HG03342 (cell line): ENCODE data around the gene FBRSL1.

Experiments
- ATAC-seq: cut with Tn5 transposase; IDR thresholded peaks from one replicate; pipeline ENCODE4 v1.9.1; 2021; ENCODE audit warnings: mild to moderate bottlenecking, moderate library complexity; ENCODE audit not compliant: unreplicated experiment

FBRSL1 gene

DNA sequence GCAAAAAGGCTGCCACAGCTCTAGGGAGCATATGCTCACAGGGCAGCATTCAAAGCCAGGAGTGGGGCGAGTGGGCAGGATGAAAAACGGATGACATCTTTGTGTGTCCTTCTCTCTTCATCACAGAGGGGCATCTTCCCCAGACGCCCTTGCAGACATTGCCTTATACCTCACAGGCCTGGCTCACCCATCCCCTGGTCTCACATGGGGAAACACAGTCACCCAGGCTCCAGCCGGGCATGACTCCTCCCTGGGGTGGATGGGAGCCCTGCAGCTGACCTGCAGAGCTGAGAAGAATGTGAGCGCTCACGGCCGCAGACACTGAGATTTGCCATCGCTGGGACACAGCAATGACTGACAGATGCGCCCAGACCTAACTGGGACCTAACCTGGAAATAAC is 7.2 kb upstream of the FBRSL1 start:
- no peak for ATAC-seq

DNA sequence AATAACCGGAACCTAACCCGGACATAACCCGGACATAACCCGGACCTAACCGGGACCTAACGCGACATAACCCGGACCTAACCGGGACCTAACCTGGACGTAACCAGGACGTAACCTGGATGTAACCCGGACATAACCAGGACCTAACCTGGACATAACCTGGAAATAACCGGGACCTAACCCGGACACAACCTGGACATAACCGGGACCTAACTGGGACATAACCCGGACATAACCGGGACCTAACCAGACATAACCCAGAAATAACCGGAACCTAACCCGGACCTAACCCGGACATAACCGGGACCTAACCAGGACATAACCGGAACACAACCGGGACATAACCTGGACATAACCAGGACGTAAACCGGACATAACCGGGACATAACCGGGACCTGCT is 6.7 kb upstream of the FBRSL1 start:
- no peak for ATAC-seq

DNA sequence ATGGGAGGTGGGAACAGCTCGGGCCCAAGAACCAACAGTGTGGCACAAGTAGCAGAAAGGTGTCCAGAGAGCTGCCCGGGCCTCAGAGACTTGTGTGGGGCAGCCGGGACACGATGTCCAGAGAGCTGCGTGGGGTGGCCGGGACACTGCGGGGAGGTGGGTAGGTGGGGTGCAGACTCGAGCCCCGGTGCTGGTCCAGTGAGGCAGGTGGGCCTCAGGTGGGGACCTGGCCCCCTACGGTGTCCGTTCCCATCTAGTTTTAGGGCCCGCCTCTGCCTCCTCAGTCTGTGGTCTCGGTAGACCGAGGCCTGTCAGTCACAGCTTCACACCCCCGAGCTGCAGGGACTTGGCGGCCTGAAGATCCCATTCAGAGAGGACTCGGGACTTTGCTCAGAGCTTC is 6.3 kb upstream of the FBRSL1 start:
- ATAC-seq: no peak

DNA sequence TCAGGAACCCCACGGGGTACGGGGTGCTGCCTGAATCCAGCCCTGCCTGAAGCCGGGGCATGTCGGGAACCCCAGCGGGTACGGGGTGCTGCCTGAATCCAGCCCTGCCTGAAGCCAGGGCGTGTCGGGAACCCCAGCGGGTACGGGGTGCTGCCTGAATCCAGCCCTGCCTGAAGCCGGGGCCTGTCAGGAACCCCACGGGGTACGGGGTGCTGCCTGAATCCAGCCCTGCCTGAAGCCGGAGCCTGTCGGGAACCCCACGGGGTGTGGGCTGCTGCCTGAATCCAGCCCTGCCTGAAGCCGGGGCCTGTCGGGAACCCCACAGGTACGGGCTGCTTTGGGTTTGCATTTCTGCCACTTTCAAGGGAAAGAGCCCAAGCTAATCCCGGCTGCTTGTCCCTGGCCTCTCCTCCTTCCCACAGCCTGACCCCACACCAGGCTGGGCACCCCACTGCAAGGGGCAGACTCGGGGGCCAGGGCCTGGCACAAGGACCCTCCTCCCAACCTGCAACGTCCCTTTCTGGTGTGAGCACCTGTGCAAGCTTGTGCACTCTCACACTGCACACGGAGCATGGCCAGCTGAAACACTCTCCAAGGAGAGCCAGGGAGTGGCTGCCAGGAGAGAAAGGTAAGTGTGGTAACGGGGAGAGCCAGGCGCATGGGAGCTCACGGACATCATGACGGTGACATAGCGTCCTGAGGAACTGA is 5.6 kb upstream of the FBRSL1 start:
- ATAC-seq: no peak

DNA sequence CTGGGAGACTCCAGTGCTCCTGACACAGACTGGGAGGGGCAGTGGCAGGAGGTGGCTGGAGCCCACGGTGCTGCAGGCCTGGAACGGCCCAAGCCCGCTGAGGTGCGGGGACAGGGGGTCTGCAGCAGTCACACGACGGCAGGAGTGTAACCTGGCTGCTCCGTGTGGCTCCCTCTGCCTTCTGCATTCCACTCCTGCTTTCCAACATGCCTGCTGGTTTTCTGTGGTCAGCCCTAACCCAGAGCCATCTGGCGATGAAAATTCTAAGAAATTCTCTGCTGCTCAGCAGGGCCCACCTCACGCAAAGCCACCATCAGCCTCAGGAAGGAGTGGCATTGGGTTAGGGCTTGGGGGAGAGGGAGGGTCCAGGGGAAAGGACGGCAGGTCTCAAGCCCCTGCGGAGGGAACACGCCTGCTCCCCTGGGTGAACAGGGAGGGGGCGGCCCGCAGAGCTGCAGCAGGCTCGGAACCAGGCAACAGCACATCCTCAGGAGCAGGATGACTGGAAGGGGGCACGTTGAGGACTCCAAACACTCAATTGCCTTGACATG is 5.0 kb upstream of the FBRSL1 start:
- no peak for ATAC-seq

DNA sequence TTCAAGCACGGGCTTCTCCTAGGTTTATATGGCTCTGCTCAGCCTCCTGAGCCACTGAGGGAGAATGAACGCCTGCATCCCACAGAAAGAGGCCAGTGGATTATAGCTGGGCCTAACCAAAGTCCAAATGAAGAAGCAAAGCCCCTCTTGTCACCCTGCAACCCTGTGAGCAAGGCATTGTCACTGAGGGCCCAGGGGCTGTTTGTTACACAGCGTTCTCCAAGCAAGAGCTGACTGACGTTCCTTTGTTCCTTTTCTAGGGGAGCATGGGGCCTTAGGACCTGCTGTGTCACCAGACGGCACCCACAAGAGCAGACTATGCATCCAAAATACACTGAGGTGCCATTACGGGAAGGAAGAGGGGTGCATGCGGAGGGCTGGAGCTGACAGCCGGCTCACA is 4.3 kb upstream of the FBRSL1 start:
- ATAC-seq: no peak

DNA sequence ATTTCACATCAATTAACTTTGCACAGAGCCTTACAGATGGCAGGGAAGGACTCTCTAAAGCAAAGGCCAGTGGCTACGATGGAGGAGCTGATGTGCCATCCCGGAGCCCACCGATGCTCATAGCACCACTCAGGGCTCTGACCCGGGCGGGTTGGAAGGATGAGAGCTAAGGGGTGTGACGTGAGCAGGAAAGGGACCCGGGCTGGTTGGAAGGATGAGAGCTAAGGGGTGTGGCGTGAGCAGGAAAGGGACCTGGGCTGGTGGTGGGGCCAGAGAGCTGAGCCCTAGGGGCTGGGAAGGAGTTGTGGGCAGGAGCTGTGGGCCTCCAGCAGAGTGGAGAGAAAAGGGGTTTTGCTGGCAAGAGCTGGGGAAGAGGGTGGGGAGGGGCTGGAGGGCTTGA is 3.8 kb upstream of the FBRSL1 start:
- no peak for ATAC-seq

DNA sequence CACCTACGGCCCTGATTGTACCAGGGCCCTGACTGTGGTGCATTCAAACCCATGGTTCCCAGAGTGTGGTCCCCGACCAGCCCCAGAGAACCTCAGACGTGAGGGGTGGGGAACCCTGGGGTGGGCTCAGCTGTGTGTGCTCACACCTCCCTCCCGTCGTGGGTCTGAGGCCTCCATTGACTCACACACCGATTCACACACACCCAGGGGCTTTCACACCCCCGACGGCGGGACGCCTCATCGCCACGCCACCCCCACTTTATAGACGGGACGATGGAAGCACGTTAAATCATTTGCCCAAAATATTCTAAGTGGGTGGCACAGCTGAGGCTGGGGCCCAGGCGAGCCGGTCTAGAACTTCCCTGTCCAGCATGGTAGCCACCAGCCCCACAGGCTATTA is 3.4 kb upstream of the FBRSL1 start:
- ATAC-seq: no peak

DNA sequence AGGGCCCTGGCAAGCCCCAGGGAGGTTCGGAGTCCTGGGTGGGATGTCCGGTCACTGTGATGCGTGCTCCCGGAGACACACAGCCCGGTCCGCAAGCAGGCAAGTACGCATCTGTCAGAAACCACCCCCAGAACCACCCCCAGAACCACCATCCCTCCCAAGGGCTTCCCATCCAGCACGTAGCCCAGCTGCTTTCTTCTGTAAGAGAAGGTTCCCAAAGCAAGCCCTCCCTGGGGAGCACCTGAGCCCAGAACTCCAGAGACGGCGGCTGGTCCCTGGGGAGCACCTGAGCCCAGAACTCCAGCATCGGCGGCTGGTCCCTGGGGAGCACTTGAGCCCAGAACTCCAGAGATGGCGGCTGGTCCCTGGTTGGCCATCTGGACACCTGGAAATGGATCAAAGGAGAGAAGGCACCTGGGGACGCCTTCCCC is 2.6 kb upstream of the FBRSL1 start:
- no peak for ATAC-seq

DNA sequence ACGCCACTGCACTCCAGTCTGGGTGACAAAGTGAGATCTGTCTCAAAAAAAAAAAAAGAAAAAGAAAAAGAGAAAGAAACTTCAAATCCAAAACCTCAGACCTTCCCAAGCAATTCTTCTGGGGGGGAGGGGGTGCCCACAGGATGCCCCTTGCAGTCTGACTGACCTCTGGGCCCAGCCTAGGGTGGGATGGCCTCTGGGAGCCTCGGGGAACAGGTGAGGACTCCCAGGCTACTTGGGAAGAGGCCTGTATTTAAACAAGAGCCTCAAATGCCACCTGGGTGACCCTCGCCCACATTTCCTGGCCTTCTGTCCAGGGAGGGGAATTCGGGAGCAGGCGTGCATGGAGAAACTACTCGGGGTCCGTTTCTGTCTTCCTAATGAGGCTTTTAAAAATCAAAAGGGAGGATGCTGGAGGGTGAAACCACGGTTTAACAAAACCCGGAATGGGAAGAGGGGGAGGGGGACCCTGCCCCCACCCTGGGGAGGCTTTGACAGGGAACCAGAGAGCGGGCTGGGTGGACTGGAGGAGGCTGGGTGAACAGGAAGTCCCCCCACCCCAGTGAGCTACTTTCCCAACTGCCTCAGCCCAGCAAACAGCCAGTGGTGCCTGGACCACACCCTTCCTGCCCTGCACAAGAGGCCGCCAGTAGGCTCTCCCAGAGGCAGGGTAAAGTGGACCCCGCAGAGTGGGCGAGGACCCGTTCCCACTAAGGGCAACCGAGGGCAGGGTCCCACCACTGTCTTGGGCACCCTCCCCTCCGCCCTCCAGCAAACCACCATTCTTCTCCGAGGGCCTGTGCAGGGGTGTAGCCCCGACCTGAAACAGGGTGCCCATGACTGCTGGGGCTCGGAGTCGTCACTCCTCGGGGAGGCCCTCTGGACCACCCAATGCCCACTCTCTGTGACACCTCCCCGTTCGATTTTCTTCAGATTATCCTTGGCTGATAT is 1.5 kb upstream of the FBRSL1 start:
- ATAC-seq: no peak

DNA sequence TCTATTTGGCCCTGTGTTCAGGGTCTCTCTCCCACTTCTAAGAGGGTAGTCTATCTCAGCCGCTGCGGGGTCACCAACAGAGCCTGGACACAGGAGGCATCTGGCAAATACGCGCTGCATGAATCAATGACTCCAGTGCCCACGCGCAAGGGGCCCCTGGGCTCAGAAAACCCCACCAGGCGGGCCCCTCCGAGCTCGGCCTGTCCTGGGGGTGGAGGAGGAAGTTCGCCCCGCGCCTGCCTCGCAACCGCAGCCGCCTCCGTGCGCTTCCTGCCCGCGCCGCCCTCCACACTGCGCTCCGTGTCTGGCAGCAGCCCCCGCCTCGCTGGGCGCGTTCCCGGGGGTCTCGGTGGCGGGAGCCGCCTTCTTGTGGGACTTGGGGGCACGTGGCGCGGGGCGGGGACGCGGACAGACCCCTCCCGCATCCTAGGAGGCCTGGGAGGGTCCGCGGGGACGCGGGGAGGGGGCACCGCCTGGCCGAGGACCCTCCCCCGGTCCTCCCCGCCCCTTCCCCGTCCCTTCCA is 811 bp upstream of the FBRSL1 start:
- peak; percentile 27 for ATAC-seq

DNA sequence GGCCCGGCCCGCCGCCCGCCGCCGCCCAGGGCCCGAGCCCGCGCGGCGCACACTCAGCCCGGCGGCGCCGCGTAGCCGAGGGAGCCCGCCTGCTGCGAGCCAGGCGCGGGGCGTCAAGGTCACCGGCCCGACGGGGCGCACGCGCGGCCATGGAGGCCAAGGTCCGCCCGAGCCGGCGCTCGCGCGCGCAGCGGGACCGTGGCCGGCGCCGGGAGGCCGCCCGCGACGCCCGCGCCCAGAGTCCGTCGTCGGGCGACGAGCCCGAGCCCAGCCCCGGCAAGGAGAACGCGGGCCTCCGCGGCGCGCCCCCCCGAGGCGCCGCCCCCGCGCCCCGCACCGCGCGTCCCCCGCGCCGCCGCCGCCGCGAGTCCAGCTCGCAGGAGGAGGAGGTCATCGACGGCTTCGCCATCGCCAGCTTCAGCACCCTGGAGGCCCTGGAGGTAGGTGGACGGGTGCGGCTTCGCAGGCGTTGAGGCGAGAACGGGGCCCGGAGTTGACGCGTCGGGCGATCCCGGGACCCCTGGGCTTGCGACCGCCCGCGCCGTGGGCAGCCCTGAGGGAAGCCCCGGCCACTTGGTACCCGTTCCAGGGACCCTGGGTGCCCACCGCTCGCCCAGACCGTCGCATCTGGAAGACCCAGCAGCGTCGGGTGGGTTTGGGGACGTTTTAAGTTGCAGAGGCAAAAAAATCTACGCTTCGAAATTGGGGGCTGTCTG is 629 bp downstream of the FBRSL1 start:
- ATAC-seq: peak; percentile 2

DNA sequence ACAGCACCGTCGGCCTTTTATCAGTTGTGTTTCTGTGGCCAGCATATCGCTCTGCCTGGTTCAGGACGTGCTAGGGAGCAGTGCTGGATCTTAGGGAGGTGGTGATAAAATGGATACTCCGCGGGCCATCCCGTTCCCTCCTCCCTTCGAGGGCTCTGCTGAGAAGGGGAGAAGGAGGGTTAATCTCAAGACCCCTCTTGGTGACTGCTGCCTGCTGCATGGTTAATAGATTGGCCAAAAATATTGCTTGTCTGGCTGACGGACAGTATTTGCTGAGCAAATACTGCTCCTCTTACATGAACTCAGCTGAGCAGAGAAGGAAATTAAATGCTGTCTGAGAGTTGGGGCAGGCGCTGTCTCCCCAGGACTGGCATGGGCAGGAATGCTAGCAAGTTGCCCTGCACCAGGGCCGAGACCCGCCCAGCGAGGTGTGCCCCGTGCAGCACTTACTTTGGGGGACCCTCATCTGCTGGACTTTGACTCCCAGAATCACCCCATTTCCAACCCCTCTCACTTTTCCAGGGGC is 1.2 kb downstream of the FBRSL1 start:
- ATAC-seq: no peak

DNA sequence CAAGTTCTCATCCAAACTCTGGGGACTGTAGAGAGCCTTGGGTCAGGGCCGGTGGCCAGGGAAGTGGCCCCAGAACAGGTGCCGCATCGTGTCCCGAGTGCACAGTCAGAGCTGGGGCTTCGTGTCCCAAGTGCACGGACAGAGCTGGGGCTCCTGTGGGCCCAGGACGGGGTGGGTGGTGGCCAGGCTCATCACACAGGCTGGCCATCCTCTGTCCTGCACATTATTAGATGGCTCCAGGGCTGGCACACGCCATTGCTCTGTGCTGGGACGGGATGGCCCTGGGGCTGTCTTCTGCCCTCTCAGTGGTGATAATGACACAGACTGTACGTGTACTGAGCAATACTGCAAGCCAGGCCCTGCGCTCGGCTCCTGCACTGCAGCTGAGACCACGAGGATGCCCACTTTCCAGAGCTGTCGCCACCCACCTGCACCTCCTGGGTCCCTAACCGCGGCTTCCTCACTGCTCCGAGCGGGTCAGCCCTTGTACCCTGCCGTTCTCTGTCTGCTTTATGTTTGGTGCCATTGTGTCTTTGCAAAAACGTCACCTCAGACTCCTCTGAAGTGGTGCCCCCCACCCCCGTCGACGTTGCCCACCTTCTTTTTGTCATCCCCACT is 1.9 kb downstream of the FBRSL1 start:
- ATAC-seq: no peak

DNA sequence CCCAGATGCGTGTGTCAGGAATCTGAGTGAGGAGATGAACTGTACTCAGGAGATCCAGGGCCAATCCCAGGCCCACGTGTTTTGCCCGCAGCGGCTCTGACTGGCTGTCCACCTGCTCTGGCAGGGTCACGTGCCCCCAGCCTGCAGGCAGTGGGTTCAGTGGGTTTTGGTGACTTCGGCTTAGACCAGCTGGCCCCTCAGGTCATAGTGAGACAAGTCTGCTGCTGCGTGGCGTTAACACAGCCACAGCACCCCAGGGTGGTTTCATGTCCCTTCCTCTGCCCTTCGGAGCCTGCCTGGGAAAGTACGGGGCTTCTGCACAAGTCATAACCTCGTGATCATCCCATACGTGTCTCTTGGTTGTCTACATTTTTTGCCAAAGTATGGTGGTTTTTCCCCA is 2.6 kb downstream of the FBRSL1 start:
- ATAC-seq: no peak

DNA sequence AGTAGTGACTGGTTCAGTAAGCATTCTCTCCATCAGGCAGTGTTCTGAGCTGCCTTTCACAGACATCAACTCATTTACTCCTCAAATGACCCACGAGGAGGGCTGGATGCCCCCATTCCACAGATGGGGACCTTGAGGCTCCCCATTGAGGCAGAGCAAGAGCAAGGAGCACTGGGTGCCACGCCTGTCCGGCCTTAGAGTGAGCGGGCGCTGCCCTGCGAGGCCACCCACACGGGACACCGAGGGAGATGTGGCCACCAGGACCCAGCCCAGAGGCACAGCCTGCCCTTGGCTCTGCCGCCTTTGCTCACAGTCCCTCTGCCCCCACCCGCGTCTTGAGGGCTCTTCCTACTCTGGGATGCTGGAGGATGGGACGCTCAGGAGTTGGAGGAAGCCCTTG is 3.0 kb downstream of the FBRSL1 start:
- ATAC-seq: no peak

DNA sequence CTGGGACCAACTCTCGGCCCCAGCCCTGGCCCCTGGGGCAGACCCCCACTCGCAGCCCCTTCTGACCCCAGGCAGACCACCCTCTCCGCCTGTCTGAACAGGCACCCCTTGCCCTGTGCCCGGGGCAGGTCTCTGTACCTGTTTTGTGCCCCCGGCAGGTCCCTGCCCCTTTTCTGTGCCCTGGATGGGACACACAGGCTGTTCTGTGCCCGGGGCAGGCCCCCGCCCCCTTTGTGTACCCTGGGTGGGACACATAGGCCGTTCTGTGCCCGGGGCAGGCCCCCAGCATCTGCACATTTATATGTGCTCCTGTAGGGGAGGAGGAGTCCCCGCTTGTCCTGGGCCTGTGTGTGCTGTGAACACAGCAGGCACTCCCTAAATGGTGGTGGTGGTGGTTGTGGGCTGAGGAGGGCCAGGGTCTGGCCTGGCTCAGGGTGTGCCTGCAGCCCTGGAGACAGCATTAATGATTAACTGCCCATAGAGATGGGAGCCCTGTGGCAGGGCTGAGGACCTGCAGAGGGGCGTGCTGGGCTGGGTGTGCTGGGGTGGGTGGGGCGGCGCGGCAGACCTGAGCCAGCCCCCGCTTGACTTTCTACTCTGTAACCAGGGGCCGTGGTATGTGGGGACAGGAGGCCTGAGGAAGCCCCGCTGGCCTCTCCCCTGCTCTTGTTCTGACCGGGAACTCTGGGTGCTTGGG is 3.7 kb downstream of the FBRSL1 start:
- ATAC-seq: no peak

DNA sequence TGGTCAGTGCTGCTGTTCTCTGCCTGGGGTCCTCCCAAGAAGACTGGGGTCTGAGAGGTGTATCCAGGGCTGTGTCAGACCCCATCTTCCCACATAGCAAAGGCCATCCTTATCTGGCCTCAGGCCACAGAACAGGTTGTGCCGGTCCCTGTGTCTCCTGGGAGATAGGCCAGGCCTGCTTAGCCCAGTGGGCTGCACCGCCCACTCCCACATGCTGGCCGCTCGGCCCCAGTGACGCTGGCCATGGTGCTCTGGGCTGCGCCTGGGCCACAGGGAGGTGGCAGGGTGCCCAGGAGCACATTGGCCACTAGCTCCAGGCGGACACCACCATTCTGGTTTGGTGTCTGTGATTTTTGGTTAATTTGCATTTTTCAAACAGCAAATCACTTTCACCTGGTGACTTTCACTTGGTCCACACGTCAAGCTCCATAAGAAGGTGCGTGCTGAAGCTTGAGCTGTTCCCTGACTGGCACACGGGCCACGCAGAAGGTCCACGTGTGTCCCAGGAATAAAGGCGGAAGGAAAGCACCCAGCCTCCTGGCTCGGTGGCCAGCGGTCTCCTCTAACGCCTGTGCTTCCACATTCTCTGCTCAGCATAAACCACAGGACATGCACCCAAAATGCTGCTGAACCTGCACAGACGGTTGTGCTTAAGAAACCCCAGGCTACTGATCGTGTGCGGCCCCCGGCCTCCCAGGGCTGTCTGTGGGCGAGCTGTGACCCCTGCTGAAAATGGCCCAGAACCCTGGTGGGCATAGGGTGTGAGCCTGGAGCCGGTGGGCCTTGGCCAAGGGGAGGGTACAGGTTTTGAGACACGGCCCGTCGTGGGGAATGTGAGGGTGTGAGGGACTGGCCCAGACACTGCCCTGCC is 4.6 kb downstream of the FBRSL1 start:
- no peak for ATAC-seq

DNA sequence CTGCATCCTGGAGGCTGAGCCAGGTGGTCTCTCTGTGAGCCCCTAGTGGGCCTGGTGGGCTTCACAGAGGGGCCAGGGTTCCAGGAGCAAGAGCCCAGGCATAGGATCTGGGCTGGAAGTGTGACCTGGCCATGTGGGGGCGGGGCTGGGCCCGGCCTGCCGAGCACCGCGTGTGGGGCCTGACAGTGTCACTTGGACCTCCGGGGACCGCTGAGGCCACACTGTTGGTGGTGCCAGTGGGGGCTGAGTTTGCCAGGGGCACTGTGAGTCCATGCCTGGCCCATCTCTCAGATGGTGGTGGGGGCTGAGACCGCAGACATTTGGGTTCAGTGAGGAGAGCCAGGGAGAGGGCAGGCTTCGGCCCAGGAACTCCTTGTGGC is 5.2 kb downstream of the FBRSL1 start:
- no peak for ATAC-seq
